Measurements from ENCODE around the gene APOBEC2.

Gene APOBEC2

GRCh38 chr6:41073203-41073967 is 20.4 kb downstream of the APOBEC2 start:
- TF ChIP-seq EGR1 (IDR thresholded peaks at IDR 0.05) (peak; percentile 91), TCF12 (IDR thresholded peaks at IDR 0.05; ENCODE audit: low read depth) (0 out of 2 replicates have a peak, but pooled peaks have one; percentile 9), ZBTB7A (IDR thresholded peaks at IDR 0.05; ENCODE audit: low read depth) (peak; percentile 94), YY1 (IDR thresholded peaks at IDR 0.05; ENCODE audit: low read depth) (no peak), TEAD4 (IDR thresholded peaks at IDR 0.05) (no peak), CEBPB (IDR thresholded peaks at IDR 0.05) (no peak), NFIC (IDR thresholded peaks at IDR 0.05) (peak; percentile 45), CREB1 (IDR thresholded peaks at IDR 0.05; ENCODE audit: low read depth) (peak; percentile 36; the same call in 1 of the 2 replicates), TAF1 (IDR thresholded peaks at IDR 0.05; ENCODE audit: low read depth) (0 out of 2 replicates have a peak, but pooled peaks have one; percentile 57)
- TF ChIP-seq, protein P1, sequence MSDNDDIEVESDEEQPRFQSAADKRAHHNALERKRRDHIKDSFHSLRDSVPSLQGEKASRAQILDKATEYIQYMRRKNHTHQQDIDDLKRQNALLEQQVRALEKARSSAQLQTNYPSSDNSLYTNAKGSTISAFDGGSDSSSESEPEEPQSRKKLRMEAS (IDR thresholded peaks at IDR 0.05), result peak; percentile 7; the same call in 1 of the 2 replicates

DNA sequence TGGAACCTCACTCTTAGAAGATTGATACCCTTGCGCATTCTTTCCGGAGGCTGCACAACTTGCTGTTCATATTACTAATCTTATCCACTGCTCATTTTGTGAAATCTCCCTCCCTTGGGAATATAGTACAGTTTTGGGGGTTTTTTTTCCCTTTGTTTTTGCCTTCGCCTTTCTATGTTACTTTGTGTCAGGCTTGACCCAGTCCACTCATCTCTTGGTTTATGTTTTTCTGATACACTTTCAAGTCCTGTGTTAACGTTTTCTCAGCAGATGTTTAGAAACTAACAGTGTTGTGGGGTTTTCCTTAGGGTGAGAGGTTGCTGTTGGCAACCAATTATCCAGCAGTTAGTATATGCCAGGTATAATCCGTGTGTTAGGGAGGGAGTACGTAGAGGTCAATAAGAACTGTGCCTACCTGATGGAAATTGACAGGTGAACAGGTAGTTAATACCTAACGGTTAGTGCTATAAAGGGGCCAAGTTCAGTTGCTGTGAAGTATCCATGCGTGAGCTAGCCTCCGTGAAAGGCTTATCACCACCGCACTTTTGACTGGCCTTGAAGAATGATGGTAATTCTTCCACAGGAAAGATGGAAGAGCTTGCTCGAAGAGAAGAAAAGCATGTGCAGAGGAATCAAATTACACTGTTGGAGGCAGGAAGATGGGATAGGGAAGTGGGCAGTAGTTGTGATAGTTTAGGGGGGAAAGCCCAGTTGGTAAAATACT is 21.1 kb downstream of the APOBEC2 start:
- TF ChIP-seq USF1 (IDR thresholded peaks at IDR 0.05), result no peak
- no peak for TF ChIP-seq TAF1 (IDR thresholded peaks at IDR 0.05; ENCODE audit: low read depth)
- no peak for TF ChIP-seq TEAD4 (IDR thresholded peaks at IDR 0.05)
- no peak for TF ChIP-seq RAD21 (IDR thresholded peaks at IDR 0.05; ENCODE audit: low read depth)
- TF ChIP-seq TCF12 (IDR thresholded peaks at IDR 0.05; ENCODE audit: low read depth), result no peak
- no peak for TF ChIP-seq CREB1 (IDR thresholded peaks at IDR 0.05; ENCODE audit: low read depth)
- TF ChIP-seq CEBPB (IDR thresholded peaks at IDR 0.05), result no peak
- TF ChIP-seq REST (IDR thresholded peaks at IDR 0.05; ENCODE audit: low read depth), result no peak
- TF ChIP-seq YY1 (IDR thresholded peaks at IDR 0.05; ENCODE audit: low read depth), result no peak
- no peak; the same call in 1 of the 2 replicates for TF ChIP-seq NFIC (IDR thresholded peaks at IDR 0.05)
- TF ChIP-seq EP300 (IDR thresholded peaks at IDR 0.05; ENCODE audit: borderline replicate concordance), result no peak
- TF ChIP-seq FOXM1 (IDR thresholded peaks at IDR 0.05; ENCODE audit: borderline replicate concordance, low read depth), result no peak
- no peak for TF ChIP-seq ZBTB7A (IDR thresholded peaks at IDR 0.05; ENCODE audit: low read depth)
- TF ChIP-seq, protein P1 (IDR thresholded peaks at IDR 0.05), result no peak
- TF ChIP-seq EGR1 (IDR thresholded peaks at IDR 0.05), result no peak

DNA sequence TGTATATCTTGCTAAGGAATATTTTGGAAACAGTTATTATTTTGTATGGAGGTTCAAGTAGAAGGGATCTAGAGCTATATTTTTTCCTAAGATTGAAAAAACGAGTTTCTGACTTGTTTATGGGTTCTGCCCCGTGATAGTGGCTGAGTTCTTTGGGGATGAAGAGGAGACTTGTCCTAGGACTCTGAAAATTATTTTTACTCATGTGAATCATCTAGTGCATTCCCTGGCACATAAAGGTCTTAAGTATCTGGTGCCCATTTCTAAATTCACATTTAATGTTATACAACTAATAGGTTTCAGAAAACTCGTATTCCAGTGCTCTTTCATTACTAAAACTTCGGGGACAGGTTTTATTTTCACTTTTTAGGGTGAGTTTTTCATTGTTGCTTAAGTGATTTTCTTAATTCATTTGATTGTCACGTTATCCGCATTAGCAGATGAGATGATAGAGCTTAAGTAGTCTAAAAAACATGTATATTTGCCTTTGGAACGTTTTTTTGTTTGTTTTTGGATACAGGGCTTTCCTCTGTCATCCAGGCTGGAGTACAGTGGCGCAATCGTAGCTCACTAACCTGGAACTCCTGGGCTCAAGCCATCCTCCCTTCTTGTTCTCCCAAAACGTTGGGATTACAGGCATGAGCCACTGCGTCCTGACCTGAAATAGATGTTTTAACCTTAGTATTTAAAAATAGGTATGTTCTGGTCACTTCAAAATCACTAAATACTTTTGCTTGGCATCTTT is 21.9 kb downstream of the APOBEC2 start:
- TF ChIP-seq USF1 (IDR thresholded peaks at IDR 0.05), result no peak
- TF ChIP-seq YY1 (IDR thresholded peaks at IDR 0.05; ENCODE audit: low read depth), result no peak
- no peak for TF ChIP-seq NFIC (IDR thresholded peaks at IDR 0.05)
- no peak for TF ChIP-seq EP300 (IDR thresholded peaks at IDR 0.05; ENCODE audit: borderline replicate concordance)

DNA sequence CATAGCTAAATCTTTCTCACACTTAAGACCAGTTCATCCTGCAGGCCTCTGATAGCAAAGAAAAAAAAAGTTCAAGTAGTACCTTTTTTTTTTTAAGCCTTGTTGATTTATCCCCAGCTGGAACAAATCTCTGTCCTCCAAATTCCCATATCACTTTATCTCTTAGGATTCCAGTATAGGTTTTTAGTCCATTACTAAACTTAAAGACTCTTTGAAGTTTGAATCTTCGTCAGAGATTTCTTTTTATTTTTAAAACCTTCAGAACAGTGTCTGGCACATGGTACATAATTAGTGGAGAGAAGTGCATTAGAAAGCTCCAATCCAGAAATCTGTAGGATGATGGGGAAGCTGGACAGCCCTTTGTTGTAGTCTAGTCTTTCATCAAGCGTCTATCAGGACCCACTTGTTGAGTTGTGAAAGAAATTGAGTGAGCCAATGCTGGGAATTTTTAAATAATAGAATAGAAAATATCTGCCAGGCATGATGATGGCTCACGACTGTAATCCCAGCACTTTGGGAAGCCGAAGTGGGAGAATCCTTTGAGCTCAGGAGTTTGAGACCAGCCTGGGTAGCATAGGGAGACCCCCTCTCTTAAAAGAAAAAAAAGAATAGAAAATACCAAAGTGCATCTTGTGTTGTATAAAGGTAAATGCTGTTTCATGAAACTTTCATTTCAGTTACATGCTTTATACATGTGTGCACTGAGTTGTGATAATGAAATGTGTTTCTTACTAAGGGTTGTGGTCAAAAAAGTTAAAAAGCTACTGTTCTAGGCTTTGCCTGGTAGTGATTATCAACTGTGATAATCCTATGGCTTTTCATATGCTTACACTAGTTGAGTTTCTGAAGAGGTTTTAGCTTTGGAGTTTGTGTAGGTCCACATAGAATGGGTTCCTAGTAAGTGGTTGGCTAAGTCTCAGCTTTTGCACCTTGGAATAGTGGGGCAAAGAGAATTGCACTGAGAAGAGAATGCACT is 22.9 kb downstream of the APOBEC2 start:
- TF ChIP-seq USF1 (IDR thresholded peaks at IDR 0.05), result no peak
- no peak for TF ChIP-seq TCF12 (IDR thresholded peaks at IDR 0.05; ENCODE audit: low read depth)
- TF ChIP-seq CEBPB (IDR thresholded peaks at IDR 0.05), result no peak
- TF ChIP-seq CREB1 (IDR thresholded peaks at IDR 0.05; ENCODE audit: low read depth), result no peak
- no peak for TF ChIP-seq EGR1 (IDR thresholded peaks at IDR 0.05)
- TF ChIP-seq TEAD4 (IDR thresholded peaks at IDR 0.05), result no peak
- no peak for TF ChIP-seq YY1 (IDR thresholded peaks at IDR 0.05; ENCODE audit: low read depth)
- TF ChIP-seq NFIC (IDR thresholded peaks at IDR 0.05), result no peak
- TF ChIP-seq FOXM1 (IDR thresholded peaks at IDR 0.05; ENCODE audit: borderline replicate concordance, low read depth), result no peak
- TF ChIP-seq REST (IDR thresholded peaks at IDR 0.05; ENCODE audit: low read depth), result no peak
- no peak for TF ChIP-seq RAD21 (IDR thresholded peaks at IDR 0.05; ENCODE audit: low read depth)
- TF ChIP-seq, protein P1 (IDR thresholded peaks at IDR 0.05), result no peak
- TF ChIP-seq TAF1 (IDR thresholded peaks at IDR 0.05; ENCODE audit: low read depth), result no peak
- TF ChIP-seq EP300 (IDR thresholded peaks at IDR 0.05; ENCODE audit: borderline replicate concordance), result no peak
- TF ChIP-seq ZBTB7A (IDR thresholded peaks at IDR 0.05; ENCODE audit: low read depth), result no peak

Data from Ishikawa (cell line).